Coronary artery (tissue), 2 donors: ENCODE results near the gene MYO3A.
"Not testable (repeated sequence)": the region's sequence is repeated elsewhere in the genome, so short reads cannot be mapped to it uniquely, and the experiment has no call there.

Experiments used
- DNase-seq: peaks from one replicate; pipeline ENCODE4 v3.0.0-alpha.2; 2017; ENCODE audit warnings: low spot score
- H3K27ac ChIP-seq, 2 donors: fragments of 200-600 bp; sonication (generic); one replicate each; pipeline ENCODE4 v1.5.1; 2016 to 2019
- H3K4me3 ChIP-seq: fragments of 200-600 bp; sonication (generic); 2 replicates; pipeline ENCODE4 v1.5.1; 2016; ENCODE audit warnings: mild to moderate bottlenecking, moderate library complexity
- CTCF ChIP-seq: fragments of 200-600 bp; sonication (generic); IDR thresholded peaks from one replicate; pipeline ENCODE4 v1.5.1; 2019; ENCODE audit warnings: antibody characterized with exemption

The MYO3A gene

GRCh38 chr10:26044141-26044749 is 110.2 kb downstream of the MYO3A start:
- no peak for TF ChIP-seq CTCF
- DNase-seq = no peak
- Histone ChIP-seq H3K4me3 (peak overlapping the region; percentile 36), H3K27ac (peak overlapping the region; percentile 49 to 89)

GRCh38 chr10:26046073-26046700 is 112.2 kb downstream of the MYO3A start:
- no peak for TF ChIP-seq CTCF
- Histone ChIP-seq H3K4me3 (no peak overlapping the region), H3K27ac (no peak overlapping the region)
- no peak for DNase-seq

- Histone ChIP-seq H3K27ac (no peak overlapping the region), H3K4me3 (no peak overlapping the region)
- TF ChIP-seq CTCF = no peak
- no peak for DNase-seq
Observed at GRCh38 chr10:26048756-26049155, 114.7 kb downstream of the MYO3A start.

GRCh38 chr10:26052326-26052725 is 118.3 kb downstream of the MYO3A start:
- no peak for DNase-seq
- Histone ChIP-seq H3K4me3 (no peak overlapping the region), H3K27ac (no peak overlapping the region)
- TF ChIP-seq CTCF = no peak

GRCh38 chr10:26057466-26057865 is 123.4 kb downstream of the MYO3A start:
- Histone ChIP-seq H3K27ac (no peak overlapping the region), H3K4me3 (no peak overlapping the region)
- no peak for TF ChIP-seq CTCF
- no peak for DNase-seq

GRCh38 chr10:26064106-26064505 is 130.1 kb downstream of the MYO3A start:
- no peak overlapping the region for H3K27ac ChIP-seq
- no peak for TF ChIP-seq CTCF
- no peak overlapping the region for H3K4me3 ChIP-seq
- no peak for DNase-seq

- Histone ChIP-seq H3K27ac (no peak overlapping the region), H3K4me3 (no peak overlapping the region)
- no peak for DNase-seq
- TF ChIP-seq CTCF = no peak
Observed at GRCh38 chr10:26067680-26068079, 133.7 kb downstream of the MYO3A start.

- not testable (repeated sequence) for DNase-seq, H3K4me3 ChIP-seq, H3K27ac ChIP-seq
Observed at GRCh38 chr10:26080971-26081370, 146.9 kb downstream of the MYO3A start.
